ENCODE measurements around the gene ADCY7.

The ADCY7 gene

GRCh38 chr16:50298591-50299507 is 32.5 kb downstream of the ADCY7 start:
- no peak for TF ChIP-seq GABPA (IDR thresholded peaks at IDR 0.05; ENCODE audit: low read depth)
- no peak for TF ChIP-seq POLR2AphosphoS5 (IDR thresholded peaks at IDR 0.05; ENCODE audit: low read depth)
- no peak for TF ChIP-seq SPI1 (IDR thresholded peaks at IDR 0.05; ENCODE audit: borderline replicate concordance, low read depth)
- no peak for TF ChIP-seq CTCF (IDR thresholded peaks at IDR 0.05; ENCODE audit: insufficient read depth, low read length)
- no peak for TF ChIP-seq REST (IDR thresholded peaks at IDR 0.05; ENCODE audit: insufficient replicate concordance, low read depth)
- DNase-seq (ENCODE audit: low read depth in 1 of 2, low spot score in 1 of 2) = no peak
- H3K27me3 ChIP-seq (ENCODE audit: insufficient read depth, poor library complexity, severe bottlenecking) = no peaks in the 10 kb centered on the region
- H3K27ac ChIP-seq (replicated peaks) = no peak overlapping the region
- no peak overlapping the region for H3K4me3 ChIP-seq (replicated peaks; ENCODE audit: insufficient read depth, low read length)

- no peak for TF ChIP-seq CTCF (IDR thresholded peaks at IDR 0.05; ENCODE audit: insufficient read depth, low read length)
- TF ChIP-seq SPI1 (IDR thresholded peaks at IDR 0.05; ENCODE audit: borderline replicate concordance, low read depth) = no peak
- no peak for TF ChIP-seq GABPA (IDR thresholded peaks at IDR 0.05; ENCODE audit: low read depth)
- TF ChIP-seq REST (IDR thresholded peaks at IDR 0.05; ENCODE audit: insufficient replicate concordance, low read depth) = no peak
- no peak for TF ChIP-seq POLR2AphosphoS5 (IDR thresholded peaks at IDR 0.05; ENCODE audit: low read depth)
- no peak overlapping the region for H3K27ac ChIP-seq (replicated peaks)
- no peak for DNase-seq (ENCODE audit: low read depth in 1 of 2, low spot score in 1 of 2)
- no peak overlapping the region for H3K4me3 ChIP-seq (replicated peaks; ENCODE audit: insufficient read depth, low read length)
- no peaks in the 10 kb centered on the region for H3K27me3 ChIP-seq (ENCODE audit: insufficient read depth, poor library complexity, severe bottlenecking)
These were observed 33.3 kb downstream of the ADCY7 start for GRCh38 chr16:50299508-50300105.

GRCh38 chr16:50300942-50301625 is 34.7 kb downstream of the ADCY7 start:
- no peak for TF ChIP-seq SPI1 (IDR thresholded peaks at IDR 0.05; ENCODE audit: borderline replicate concordance, low read depth)
- TF ChIP-seq GABPA (IDR thresholded peaks at IDR 0.05; ENCODE audit: low read depth) = no peak
- no peaks in the 10 kb centered on the region for H3K27me3 ChIP-seq (ENCODE audit: insufficient read depth, poor library complexity, severe bottlenecking)
- no peak overlapping the region for H3K27ac ChIP-seq (replicated peaks)
- H3K4me3 ChIP-seq (replicated peaks; ENCODE audit: insufficient read depth, low read length) = no peak overlapping the region
- DNase-seq (ENCODE audit: low read depth in 1 of 2, low spot score in 1 of 2) = no peak
